ENCODE measurements around the gene ALAS1.

DNA sequence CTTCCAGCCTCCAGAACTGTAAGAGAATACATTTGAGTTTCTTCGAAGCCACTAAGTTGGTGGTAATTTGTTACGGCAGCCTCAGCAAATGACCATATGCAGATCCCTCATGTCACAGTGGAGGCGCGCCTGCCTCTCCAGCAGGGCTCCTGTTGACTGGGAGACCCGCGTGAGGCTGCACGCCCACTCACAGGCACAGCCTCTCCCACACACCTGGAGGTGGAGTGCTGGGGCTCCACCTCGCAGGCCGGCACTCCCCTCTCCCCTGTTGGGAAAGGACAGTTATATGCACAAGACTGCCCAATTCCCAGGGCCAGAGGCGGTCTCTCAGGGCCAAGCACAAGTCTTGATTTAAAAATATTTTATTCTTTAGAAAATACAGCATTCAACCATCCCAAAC lies 30.3 kb downstream of the ALAS1 start:
- TF ChIP-seq POLR2A (IDR thresholded peaks at IDR 0.05; ENCODE audit: low read depth, low read length) (no peak), TAF1 (IDR thresholded peaks at IDR 0.05; ENCODE audit: low read depth, low read length) (no peak), POLR2AphosphoS5 (IDR thresholded peaks at IDR 0.05; ENCODE audit: low read depth, low read length) (no peak), SPI1 (IDR thresholded peaks at IDR 0.05; ENCODE audit: low read depth, low read length) (no peak), POU2F2 (IDR thresholded peaks at IDR 0.05; ENCODE audit: low read depth, low read length) (no peak)
